GM10266 (cell line): ENCODE data around the gene TBC1D17.

Experiments
- DNase-seq: peaks from one replicate; pipeline ENCODE4 v3.0.0; 2012; ENCODE audit errors: extremely low spot score
- TF ChIP-seq, protein P1 (sequence below): IDR thresholded peaks from 2 replicates; pipeline ENCODE4 v1.5.1; 2012; ENCODE audit warnings: mild to moderate bottlenecking, low read depth; ENCODE audit not compliant: control insufficient read depth, insufficient read depth; ENCODE audit errors: missing control alignments

The TBC1D17 gene

GRCh38 chr19:49835562-49835961 is 41.9 kb upstream of the TBC1D17 start:
- TF ChIP-seq, protein P1, sequence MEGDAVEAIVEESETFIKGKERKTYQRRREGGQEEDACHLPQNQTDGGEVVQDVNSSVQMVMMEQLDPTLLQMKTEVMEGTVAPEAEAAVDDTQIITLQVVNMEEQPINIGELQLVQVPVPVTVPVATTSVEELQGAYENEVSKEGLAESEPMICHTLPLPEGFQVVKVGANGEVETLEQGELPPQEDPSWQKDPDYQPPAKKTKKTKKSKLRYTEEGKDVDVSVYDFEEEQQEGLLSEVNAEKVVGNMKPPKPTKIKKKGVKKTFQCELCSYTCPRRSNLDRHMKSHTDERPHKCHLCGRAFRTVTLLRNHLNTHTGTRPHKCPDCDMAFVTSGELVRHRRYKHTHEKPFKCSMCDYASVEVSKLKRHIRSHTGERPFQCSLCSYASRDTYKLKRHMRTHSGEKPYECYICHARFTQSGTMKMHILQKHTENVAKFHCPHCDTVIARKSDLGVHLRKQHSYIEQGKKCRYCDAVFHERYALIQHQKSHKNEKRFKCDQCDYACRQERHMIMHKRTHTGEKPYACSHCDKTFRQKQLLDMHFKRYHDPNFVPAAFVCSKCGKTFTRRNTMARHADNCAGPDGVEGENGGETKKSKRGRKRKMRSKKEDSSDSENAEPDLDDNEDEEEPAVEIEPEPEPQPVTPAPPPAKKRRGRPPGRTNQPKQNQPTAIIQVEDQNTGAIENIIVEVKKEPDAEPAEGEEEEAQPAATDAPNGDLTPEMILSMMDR, result no peak
- no peak for DNase-seq

DNA sequence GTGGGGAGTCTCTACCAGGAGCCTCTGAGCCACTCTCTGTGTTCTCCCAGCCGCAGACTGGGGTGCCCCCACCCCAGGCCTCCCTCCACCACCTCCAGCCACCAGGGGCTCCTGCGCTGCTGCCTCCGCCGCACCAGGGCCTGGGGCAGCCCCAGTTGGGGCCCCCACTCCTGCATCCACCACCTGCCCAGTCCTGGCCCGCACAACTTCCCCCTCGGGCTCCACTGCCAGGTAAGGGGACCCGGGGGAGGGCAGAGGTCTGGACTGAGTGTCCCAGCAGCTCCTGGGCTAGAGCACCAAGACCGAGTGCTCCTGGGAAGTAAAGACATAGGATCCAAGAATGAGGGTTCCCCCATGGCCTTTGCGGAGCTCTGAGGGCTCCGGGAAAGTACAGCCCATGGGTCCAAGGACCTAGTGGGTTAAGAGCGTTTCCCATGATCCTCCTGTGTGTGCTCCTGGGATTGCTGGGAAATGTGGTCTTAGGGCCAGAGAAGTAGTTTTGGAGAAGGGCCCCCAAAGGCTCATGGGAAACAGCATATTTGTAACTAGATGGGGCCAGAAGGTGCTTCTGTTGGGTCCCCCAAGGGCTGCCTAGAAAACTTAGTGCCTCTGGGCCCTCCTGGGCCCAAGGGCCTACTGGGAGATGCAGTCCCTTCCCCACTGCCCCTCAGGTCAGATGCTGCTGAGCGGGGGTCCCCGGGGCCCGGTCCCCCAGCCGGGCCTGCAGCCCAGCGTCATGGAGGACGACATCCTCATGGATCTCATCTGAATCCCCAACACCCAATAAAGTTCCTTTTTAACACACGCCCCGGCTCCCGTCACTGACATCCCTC is 41.1 kb upstream of the TBC1D17 start:
- TF ChIP-seq, protein P1, result no peak
- DNase-seq, result no peak

DNA sequence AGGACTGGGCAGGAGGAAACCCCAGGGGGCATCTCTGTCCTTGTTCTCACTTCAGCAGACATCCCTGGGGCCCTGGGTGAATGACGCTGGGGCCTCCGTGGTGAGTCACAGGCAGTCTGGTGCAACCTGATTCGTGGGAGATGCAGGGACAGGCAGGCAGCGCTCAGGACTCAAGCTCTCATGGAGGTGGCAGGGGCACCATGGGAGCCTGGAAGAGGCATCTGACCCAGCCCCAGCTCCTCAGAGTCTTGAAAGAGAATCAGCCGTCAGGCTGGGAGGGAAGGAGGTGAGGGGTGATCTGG is 40.5 kb upstream of the TBC1D17 start:
- TF ChIP-seq, protein P1, result no peak
- DNase-seq, result no peak

DNA sequence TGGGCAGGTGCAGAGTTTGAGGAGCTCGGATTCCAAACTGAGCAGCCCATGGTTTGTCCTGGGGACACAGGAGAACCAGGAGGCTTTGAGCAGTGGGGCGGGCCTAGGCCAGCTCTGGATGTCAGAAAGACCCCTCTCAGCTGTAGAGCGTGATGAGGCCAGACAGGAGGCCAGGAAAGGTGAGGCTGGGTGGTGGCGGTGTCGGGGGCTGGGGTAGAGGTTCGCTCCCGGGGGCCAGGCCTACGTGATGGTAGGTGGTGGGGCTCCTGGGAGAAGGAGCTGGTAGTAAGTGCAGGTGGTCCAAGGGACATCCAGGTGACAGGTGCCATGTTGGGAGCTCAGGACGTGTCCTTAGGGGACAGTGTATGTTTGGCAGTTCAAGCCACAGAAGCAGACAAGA is 40.1 kb upstream of the TBC1D17 start:
- TF ChIP-seq, protein P1, result no peak
- no peak for DNase-seq

DNA sequence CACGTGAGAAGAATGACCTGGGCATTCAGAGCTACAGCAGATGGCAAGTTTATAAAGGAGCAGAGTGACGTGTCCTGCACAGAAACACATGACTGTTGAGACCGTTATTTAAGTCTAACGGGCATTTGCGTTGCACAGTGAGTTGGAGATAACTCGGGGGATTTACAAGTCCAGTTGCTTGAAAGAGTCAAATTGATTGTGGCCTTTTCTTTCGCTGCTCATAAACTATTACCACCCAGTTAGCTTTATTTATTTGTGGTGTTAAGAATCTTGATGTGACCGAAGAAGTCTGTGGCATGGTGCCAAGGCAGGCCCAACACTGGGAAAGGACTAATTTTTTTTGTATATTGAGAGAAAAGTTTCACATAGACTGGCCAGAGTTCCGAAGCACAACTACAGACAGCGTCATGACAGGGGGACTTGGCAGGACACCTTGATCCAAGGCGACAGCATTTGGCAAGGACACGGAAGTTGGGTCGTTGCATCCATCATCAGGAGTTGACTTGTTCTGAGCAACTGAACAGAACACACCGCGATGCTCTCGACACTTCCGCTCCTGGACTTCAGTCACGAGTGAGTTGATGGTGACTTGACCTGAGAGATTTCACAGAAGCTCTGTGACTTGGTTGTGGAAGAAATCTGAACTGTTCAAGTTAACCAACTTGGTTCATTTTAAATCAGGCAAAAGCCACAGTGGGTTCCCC is 38.5 kb upstream of the TBC1D17 start:
- no peak for DNase-seq
- TF ChIP-seq, protein P1, result no peak

DNA sequence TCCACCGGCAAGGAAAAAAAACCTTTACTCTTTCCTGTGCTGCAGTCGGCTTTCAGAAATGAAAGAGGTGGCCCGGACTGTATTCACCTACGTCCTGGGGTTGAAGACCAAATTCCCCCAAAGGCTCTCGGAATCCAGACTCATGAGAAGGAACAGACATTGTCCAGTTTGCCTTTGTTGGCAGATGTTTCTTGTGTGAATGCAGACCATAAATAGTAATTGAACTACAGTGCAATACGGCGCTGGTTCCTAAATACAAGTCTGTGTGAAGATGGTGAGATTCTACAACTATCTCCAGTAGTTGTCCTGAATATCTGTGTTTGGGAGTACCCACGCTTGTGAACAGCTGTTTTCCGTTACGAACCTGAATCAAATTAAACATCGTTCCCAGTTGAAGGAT is 37.8 kb upstream of the TBC1D17 start:
- TF ChIP-seq, protein P1, result no peak
- DNase-seq, result no peak

DNA sequence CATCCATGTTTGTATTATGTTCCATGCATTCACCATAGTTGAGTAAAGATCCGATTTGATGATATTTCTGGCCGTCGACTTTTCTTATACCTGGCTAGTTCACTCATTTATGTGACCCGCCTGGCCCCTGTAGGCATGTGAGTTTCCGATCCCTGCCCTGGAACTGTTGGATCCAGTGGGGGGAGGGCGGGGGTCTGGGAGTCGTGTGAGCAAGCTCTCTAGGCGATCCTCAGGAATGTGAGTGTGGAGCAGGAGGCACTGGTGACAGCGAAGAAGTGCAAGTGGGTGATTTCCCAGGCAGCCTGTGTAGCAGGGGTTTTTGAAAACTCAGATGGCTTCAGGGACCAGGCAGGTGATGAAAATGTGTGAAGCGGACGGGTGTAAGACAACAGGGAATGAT is 37.2 kb upstream of the TBC1D17 start:
- no peak for DNase-seq
- TF ChIP-seq, protein P1, result no peak
